HG02798 (cell line): ENCODE results near the gene CCNH.
A peak's percentile ranks its signal among the peaks of the same experiment; 100 is the strongest.

Source experiments
- ATAC-seq: cut with Tn5 transposase; IDR thresholded peaks from one replicate; pipeline ENCODE4 v1.9.1; 2021; ENCODE audit warnings: mild to moderate bottlenecking; ENCODE audit not compliant: unreplicated experiment, poor library complexity

CCNH gene

GRCh38 chr5:87412630-87413342 lies at the start of gene CCNH:
Gene CCNH, minus strand, starts transcription at chr5:87412930. Its CDS starts 136 bp downstream, at chr5:87412794.
- peak; percentile 99 for ATAC-seq

- no peak for ATAC-seq
Observed at GRCh38 chr5:87457706-87458105, 45.0 kb upstream of the CCNH start.

GRCh38 chr5:87453801-87454200 lies 41.1 kb upstream of the CCNH start:
- no peak for ATAC-seq

- no peak for ATAC-seq
Observed at GRCh38 chr5:87452837-87453236, 40.1 kb upstream of the CCNH start.

- ATAC-seq: no peak
Observed at GRCh38 chr5:87442419-87442818, 29.7 kb upstream of the CCNH start.

GRCh38 chr5:87438231-87438630 lies 25.5 kb upstream of the CCNH start:
- ATAC-seq: no peak

GRCh38 chr5:87437724-87438123 lies 25.0 kb upstream of the CCNH start:
- ATAC-seq: no peak

- ATAC-seq: no peak
Observed at GRCh38 chr5:87435144-87435694, 22.5 kb upstream of the CCNH start.

GRCh38 chr5:87434461-87434860 lies 21.7 kb upstream of the CCNH start:
- ATAC-seq: no peak

- ATAC-seq: no peak
Observed at GRCh38 chr5:87433945-87434344, 21.2 kb upstream of the CCNH start.

- ATAC-seq: no peak
Observed at GRCh38 chr5:87432460-87432859, 19.7 kb upstream of the CCNH start.

GRCh38 chr5:87430863-87431457 lies 18.2 kb upstream of the CCNH start:
- no peak for ATAC-seq

- ATAC-seq: no peak
Observed at GRCh38 chr5:87423755-87424154, 11.0 kb upstream of the CCNH start.

- ATAC-seq: no peak
Observed at GRCh38 chr5:87421307-87421706, 8.6 kb upstream of the CCNH start.

GRCh38 chr5:87418506-87418905 lies 5.8 kb upstream of the CCNH start:
- ATAC-seq: no peak

- no peak for ATAC-seq
Observed at GRCh38 chr5:87413343-87413645, 564 bp upstream of the CCNH start.

GRCh38 chr5:87411973-87412629 lies 629 bp downstream of the CCNH start:
- ATAC-seq: peak; percentile 14

- no peak for ATAC-seq
Observed at GRCh38 chr5:87411586-87411972, 1.2 kb downstream of the CCNH start.

- no peak for ATAC-seq
Observed at GRCh38 chr5:87410931-87411330, 1.8 kb downstream of the CCNH start.

- ATAC-seq: no peak
Observed at GRCh38 chr5:87408204-87408603, 4.5 kb downstream of the CCNH start.

GRCh38 chr5:87405472-87406155 lies 7.1 kb downstream of the CCNH start:
- peak; percentile 44 for ATAC-seq
